Adipocyte (in vitro differentiated cells): ENCODE measurements around the gene LIPC.
A peak's percentile ranks its signal among the peaks of the same experiment; 100 is the strongest.

ENCODE experiments used
- DNase-seq: peaks from one replicate; pipeline ENCODE4 v3.0.0-alpha.2; 2015; ENCODE audit warnings: low read depth
- H3K27me3 ChIP-seq: replicated peaks from 2 replicates; pipeline ENCODE4 v1.7.0; 2013; ENCODE audit warnings: mild to moderate bottlenecking, low read length, moderate library complexity; ENCODE audit not compliant: control insufficient read depth, insufficient read depth
- H3K36me3 ChIP-seq: 2 replicates; pipeline ENCODE4 v1.7.0; 2013; ENCODE audit warnings: low read length, mild to moderate bottlenecking, moderate library complexity; ENCODE audit not compliant: control insufficient read depth, insufficient read depth, severe bottlenecking
- H3K4me1 ChIP-seq: 2 replicates; pipeline ENCODE4 v1.7.0; 2013; ENCODE audit warnings: mild to moderate bottlenecking, low read length, moderate library complexity; ENCODE audit not compliant: control insufficient read depth, insufficient read depth
- H3K4me3 ChIP-seq: 2 replicates; pipeline ENCODE4 v1.7.0; 2013; ENCODE audit warnings: mild to moderate bottlenecking, low read length, moderate library complexity
- H3K9ac ChIP-seq: 2 replicates; pipeline ENCODE4 v1.7.0; 2013; ENCODE audit warnings: mild to moderate bottlenecking, low read length, moderate library complexity
- H3K9me3 ChIP-seq: 2 replicates; pipeline ENCODE4 v1.7.0; 2013; ENCODE audit warnings: mild to moderate bottlenecking, low read length, moderate library complexity; ENCODE audit not compliant: control insufficient read depth

The LIPC gene

DNA sequence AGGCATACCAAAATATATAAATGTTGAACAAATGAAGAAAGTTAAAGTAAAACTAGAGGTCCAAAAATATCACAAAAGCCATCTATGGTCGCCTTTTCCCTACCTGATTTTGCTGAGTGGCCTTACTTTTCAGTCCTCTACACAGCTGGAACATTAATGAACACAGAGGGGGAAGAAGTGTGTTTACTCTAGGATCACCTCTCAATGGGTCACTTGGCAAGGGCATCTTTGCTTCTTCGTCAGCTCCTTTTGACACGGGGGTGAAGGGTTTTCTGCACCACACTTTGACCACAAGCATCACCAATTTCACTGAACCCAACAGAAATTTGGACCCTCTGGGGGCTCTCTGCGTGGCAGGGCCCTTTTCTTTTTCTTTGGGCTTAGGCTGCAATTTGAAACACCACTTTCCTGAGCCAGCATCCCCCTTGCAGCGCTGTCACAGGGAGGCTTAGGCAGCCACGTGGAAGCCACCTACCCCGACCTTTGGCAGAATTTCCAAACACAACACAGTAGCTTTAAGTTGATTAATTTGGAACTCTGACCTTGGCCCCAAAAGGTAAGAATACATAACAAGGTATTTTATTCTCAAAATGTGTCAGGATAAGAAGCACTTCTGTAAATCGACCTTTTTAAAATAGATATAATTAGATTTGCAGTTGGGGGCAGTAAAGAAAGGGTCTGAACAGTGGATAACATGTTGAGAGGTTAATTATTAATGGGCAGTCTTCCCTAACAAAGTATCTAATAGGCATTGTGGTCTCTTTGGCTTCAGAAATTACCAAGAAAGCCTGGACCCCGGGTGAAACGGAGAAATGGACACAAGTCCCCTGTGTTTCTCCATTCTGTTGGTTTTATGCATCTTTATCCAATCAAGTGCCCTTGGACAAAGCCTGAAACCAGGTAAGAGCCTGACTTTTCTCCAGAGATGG is at the start of gene LIPC:
Gene LIPC (plus strand): TSS at position 771 of the 929 bp plus-strand sequence. CDS start 42 bp downstream, at position 813.
- Histone ChIP-seq H3K4me3 (no peak within 1 kb of the TSS), H3K9ac (no peak within 1 kb of the TSS), H3K27me3 (no peaks in the 10 kb centered on the region), H3K4me1 (peaks cover 29% of the 10 kb centered on the region), H3K9me3 (no peaks in the 10 kb centered on the region), H3K36me3 (no peaks in the 10 kb centered on the region)
- no peak for DNase-seq

DNA sequence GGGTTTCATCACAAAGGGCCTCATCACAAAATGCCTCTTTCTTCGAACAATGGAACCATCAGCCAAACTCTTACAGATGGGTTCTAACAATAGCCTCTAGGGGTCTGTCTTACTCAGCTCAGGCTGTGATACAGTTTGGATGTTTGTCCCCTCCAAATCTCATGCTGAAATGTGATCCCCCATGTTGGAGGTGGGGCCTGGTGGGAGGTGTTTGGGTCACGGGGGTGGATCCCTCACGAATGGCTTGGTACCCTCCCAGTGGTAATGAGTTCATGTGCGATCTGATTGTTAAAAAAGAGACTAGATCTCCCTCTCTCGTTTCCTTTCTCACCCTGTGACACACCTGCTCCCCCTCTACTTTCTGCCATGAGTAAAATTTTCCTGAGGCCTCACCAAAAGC is 47.9 kb upstream of the LIPC start:
- no peaks in the 10 kb centered on the region for H3K9me3 ChIP-seq
- peaks cover 19% of the 10 kb centered on the region for H3K4me1 ChIP-seq
- no peaks in the 10 kb centered on the region for H3K27me3 ChIP-seq
- no peaks in the 10 kb centered on the region for H3K36me3 ChIP-seq
- H3K4me3 ChIP-seq, result no peak overlapping the region
- DNase-seq, result no peak
- no peak overlapping the region for H3K9ac ChIP-seq

DNA sequence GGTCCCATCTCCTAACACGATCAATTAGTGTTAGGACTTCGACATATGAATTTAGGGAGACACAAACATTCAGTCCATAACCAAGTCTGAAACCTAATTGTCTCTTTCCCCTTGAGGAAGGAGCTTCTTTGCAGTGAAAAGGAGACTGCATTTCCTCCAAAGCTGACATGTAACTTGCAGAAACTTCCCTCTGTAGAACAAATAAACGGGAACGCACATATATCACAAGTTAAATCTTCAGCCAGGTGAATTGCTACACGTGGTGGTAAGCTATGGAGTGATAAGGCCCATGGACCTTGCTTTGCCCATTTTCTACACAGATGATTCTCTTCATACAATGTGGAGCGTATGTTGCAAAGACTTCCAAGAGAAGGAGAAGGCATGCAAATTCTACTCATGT is 47.1 kb upstream of the LIPC start:
- no peak for DNase-seq
- Histone ChIP-seq H3K9me3 (no peaks in the 10 kb centered on the region), H3K4me3 (no peak overlapping the region), H3K36me3 (no peaks in the 10 kb centered on the region), H3K27me3 (no peaks in the 10 kb centered on the region), H3K9ac (no peak overlapping the region), H3K4me1 (peaks cover 22% of the 10 kb centered on the region)

DNA sequence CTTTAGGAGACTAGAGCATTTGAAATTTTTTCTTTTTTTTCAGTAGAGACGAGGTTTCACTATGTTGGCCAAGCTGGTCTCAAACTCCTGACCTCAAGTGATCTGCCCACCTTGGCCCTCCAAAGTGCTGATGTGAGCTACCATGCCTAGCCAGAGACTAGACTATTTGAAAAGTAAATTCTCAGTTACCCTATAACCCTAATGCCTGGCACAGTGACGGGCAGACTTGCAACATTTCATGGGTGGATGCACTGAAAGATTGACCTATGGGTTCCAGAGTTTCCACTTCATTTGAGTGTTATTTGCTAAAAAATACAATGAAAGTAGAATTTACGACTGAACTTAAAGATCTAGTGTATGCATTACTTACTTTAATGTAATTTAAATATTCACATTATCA is 45.7 kb upstream of the LIPC start:
- Histone ChIP-seq H3K27me3 (no peaks in the 10 kb centered on the region), H3K4me1 (peaks cover 33% of the 10 kb centered on the region), H3K9ac (no peak overlapping the region), H3K9me3 (no peaks in the 10 kb centered on the region), H3K36me3 (no peaks in the 10 kb centered on the region), H3K4me3 (no peak overlapping the region)
- no peak for DNase-seq

DNA sequence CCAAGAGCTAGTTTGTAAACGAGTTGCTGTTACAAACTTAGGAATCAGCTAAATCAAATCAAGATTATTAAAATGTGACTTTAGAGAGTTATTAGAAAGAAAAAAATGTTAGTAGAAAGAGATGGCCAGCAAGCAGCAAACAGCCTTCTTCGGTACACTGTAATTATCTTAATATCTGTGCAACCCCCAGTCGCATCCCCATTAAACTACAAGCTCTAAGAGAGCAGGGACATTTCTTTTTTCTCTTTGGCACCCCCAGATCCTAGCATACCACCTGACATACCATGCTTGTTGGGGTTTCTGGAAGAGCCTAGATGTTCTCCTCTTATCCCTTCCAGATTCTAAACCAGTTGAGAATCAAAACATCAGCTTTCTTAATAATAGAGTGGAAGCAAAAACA is 45.1 kb upstream of the LIPC start:
- Histone ChIP-seq H3K36me3 (no peaks in the 10 kb centered on the region), H3K4me1 (peaks cover 33% of the 10 kb centered on the region), H3K9me3 (no peaks in the 10 kb centered on the region), H3K9ac (peak overlapping the region; percentile 48), H3K4me3 (peak overlapping the region; percentile 22), H3K27me3 (no peaks in the 10 kb centered on the region)
- DNase-seq, result no peak

DNA sequence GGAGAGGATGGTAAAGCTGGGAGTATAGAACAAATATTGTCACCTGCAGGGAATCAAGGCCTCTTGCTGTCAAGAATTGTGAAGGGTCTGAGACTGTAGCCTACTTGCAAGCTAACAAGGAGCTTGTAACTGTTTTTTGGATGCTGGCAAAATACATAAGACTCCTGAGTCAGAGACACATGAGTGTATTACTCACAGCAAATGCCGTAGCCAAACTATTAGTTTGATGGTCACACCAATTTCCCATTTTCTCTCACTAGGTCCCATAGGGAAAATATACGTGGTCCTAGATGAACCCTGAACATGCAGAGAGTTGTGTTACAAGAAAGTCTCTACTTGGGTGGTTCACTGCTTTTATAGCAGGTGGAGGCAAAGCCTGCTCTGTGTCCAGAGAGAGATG is 44.7 kb upstream of the LIPC start:
- H3K9ac ChIP-seq, result peak overlapping the region; percentile 48
- H3K27me3 ChIP-seq, result no peaks in the 10 kb centered on the region
- peaks cover 33% of the 10 kb centered on the region for H3K4me1 ChIP-seq
- H3K9me3 ChIP-seq, result no peaks in the 10 kb centered on the region
- peak overlapping the region; percentile 22 for H3K4me3 ChIP-seq
- H3K36me3 ChIP-seq, result no peaks in the 10 kb centered on the region
- peak; percentile 55 for DNase-seq

DNA sequence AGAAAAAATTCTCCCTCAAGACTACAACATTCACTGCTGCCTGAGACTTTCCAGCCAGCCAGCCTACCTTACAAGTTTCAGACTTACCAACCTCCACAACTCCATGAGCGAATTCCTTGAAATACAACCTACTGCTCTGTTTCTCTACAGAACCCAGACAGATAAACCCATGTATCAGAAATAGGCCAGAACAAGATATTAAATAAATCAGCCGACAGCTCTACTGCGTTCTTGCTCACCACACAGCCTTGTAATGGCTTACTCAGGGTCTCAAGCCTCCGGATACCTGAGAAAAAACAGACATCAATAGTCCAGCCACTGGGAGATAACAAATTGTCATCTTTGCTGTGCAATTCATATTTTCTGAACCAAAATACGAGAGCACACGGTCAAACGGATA is 43.6 kb upstream of the LIPC start:
- Histone ChIP-seq H3K4me3 (no peak overlapping the region), H3K9me3 (no peaks in the 10 kb centered on the region), H3K36me3 (no peaks in the 10 kb centered on the region), H3K27me3 (no peaks in the 10 kb centered on the region), H3K4me1 (peaks cover 36% of the 10 kb centered on the region), H3K9ac (no peak overlapping the region)
- no peak for DNase-seq

DNA sequence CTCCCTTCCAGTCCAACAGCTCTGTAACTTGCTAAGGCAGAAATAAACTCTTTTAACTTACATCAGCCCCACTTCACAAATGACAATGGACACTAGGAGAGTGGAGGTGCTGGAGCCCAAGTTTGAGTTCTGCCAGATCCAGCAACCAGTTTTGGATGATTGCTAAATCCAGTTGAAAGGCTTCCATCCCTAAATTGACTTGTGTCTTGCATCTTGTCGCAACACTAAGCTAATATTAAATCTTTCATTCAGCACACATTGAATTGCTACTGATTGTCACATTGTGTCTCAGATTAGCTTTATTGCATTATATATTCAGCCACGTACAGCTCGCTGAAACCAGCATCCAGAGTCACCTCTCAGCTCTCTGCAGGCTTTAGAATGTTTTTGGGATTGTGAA is 41.7 kb upstream of the LIPC start:
- Histone ChIP-seq H3K9ac (peak overlapping the region; percentile 7), H3K4me1 (peaks cover 39% of the 10 kb centered on the region), H3K4me3 (no peak overlapping the region), H3K27me3 (no peaks in the 10 kb centered on the region), H3K9me3 (no peaks in the 10 kb centered on the region), H3K36me3 (no peaks in the 10 kb centered on the region)
- no peak for DNase-seq

DNA sequence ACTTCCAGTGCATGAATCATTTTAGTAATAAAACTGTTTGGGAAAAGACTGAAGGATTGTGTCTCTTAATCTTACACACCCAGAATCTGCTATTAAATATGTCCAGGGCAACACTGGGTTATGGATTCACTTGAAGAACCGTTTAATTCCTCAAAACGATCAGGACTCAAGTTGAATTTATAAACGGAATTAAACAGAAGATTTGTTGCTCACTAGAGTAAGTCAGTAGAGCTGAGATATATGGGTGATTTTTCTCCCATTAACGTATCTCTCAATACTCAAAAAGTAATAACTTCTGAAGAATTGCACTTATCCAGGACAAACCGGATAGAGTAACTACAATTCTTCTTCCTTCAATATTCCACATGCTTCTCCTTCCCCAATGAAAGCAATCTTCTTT is 41.1 kb upstream of the LIPC start:
- no peak overlapping the region for H3K4me3 ChIP-seq
- no peak overlapping the region for H3K9ac ChIP-seq
- DNase-seq, result no peak
- no peaks in the 10 kb centered on the region for H3K9me3 ChIP-seq
- no peaks in the 10 kb centered on the region for H3K27me3 ChIP-seq
- H3K36me3 ChIP-seq, result no peaks in the 10 kb centered on the region
- H3K4me1 ChIP-seq, result peaks cover 41% of the 10 kb centered on the region

DNA sequence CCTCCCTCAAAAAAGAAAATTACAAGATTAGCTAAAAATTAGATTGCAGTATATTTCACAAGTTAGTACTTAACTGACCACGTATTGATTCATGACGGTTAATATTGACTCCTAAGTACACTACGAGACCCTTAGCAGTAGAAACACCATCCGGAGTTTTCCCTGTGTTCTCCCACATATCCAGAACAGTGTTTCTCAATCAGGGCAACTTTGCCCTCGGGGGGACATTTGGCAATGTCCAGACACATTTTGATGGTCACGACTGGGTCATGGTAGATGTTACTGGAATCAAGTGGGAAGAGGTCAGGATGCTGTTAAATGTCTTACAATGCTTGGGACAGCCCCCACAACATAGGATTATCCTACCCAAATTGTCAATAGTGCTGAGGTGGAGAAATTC is 40.7 kb upstream of the LIPC start:
- H3K4me1 ChIP-seq, result peaks cover 43% of the 10 kb centered on the region

DNA sequence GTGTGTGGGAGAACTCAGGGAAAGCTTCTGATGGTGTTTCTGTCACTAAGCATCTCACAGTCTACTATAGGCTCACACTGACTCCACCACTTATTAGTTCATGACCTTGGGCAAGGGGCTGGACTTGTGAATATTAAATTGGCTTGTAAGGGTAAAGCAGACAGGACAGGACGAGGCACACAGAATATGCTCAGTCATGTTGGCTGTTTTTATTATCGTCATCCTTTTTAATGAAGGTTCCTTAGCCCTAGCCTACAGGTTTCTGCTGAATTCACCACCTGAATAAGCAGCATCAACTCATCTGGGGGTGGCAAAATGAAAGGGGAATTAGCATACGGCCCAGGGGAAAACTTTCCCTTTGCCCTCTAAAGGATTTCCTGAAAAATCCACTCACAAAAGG is 39.6 kb upstream of the LIPC start:
- DNase-seq, result no peak
- H3K9me3 ChIP-seq, result no peaks in the 10 kb centered on the region

More for the DNA sequence above, 40.7 kb upstream of the LIPC start:
- Histone ChIP-seq H3K9ac (no peak overlapping the region), H3K4me3 (no peak overlapping the region), H3K36me3 (no peaks in the 10 kb centered on the region), H3K27me3 (no peaks in the 10 kb centered on the region), H3K9me3 (no peaks in the 10 kb centered on the region)
- DNase-seq, result no peak

More for the DNA sequence above, 39.6 kb upstream of the LIPC start:
- Histone ChIP-seq H3K36me3 (no peaks in the 10 kb centered on the region), H3K4me3 (no peak overlapping the region), H3K9ac (no peak overlapping the region), H3K27me3 (no peaks in the 10 kb centered on the region), H3K4me1 (peaks cover 41% of the 10 kb centered on the region)
